ENCODE measurements around the gene CRIP1.
A peak's percentile ranks its signal among the peaks of the same experiment; 100 is the strongest.

The CRIP1 gene

GRCh38 chr14:105486163-105486973 is at the start of gene CRIP1:
Gene CRIP1, plus strand, starts transcription at chr14:105486886. Its CDS starts 374 bp downstream, at chr14:105487260.
- no peak for DNase-seq

- DNase-seq: no peak
Observed at GRCh38 chr14:105436891-105437722, 49.6 kb upstream of the CRIP1 start.

GRCh38 chr14:105437723-105438500 is 48.8 kb upstream of the CRIP1 start:
- DNase-seq: no peak

- DNase-seq: no peak
Observed at GRCh38 chr14:105439179-105439578, 47.5 kb upstream of the CRIP1 start.

- peak; percentile 52 to 91 for DNase-seq
Observed at GRCh38 chr14:105439710-105440553, 46.8 kb upstream of the CRIP1 start.

GRCh38 chr14:105440554-105440900 is 46.2 kb upstream of the CRIP1 start:
- no peak for DNase-seq

GRCh38 chr14:105440992-105441391 is 45.7 kb upstream of the CRIP1 start:
- DNase-seq: no peak

GRCh38 chr14:105442125-105442524 is 44.6 kb upstream of the CRIP1 start:
- no peak for DNase-seq

GRCh38 chr14:105442834-105443233 is 43.9 kb upstream of the CRIP1 start:
- DNase-seq: no peak

GRCh38 chr14:105444859-105445258 is 41.8 kb upstream of the CRIP1 start:
- DNase-seq: no peak

GRCh38 chr14:105445290-105445689 is 41.4 kb upstream of the CRIP1 start:
- DNase-seq: no peak

- DNase-seq: no peak
Observed at GRCh38 chr14:105445901-105446845, 40.5 kb upstream of the CRIP1 start.

- DNase-seq: no peak
Observed at GRCh38 chr14:105446971-105447370, 39.7 kb upstream of the CRIP1 start.

GRCh38 chr14:105447651-105448640 is 38.7 kb upstream of the CRIP1 start:
- DNase-seq: no peak

GRCh38 chr14:105448706-105449111 is 38.0 kb upstream of the CRIP1 start:
- peak in 1 of 2 experiments; percentile 62 for DNase-seq

GRCh38 chr14:105449276-105450122 is 37.2 kb upstream of the CRIP1 start:
- no peak for DNase-seq

- no peak for DNase-seq
Observed at GRCh38 chr14:105450123-105450505, 36.6 kb upstream of the CRIP1 start.

GRCh38 chr14:105450864-105451720 is 35.6 kb upstream of the CRIP1 start:
- no peak for DNase-seq
